GM21526 (cell line): ENCODE data around the gene NXPH3.
"Not testable (repeated sequence)": the region's sequence is repeated elsewhere in the genome, so short reads cannot be mapped to it uniquely, and the experiment has no call there.

Experiments used
- ATAC-seq: cut with Tn5 transposase; IDR thresholded peaks from one replicate; pipeline ENCODE4 v1.9.1; 2021; ENCODE audit warnings: moderate library complexity; ENCODE audit not compliant: unreplicated experiment, low FRiP score

The NXPH3 gene

DNA sequence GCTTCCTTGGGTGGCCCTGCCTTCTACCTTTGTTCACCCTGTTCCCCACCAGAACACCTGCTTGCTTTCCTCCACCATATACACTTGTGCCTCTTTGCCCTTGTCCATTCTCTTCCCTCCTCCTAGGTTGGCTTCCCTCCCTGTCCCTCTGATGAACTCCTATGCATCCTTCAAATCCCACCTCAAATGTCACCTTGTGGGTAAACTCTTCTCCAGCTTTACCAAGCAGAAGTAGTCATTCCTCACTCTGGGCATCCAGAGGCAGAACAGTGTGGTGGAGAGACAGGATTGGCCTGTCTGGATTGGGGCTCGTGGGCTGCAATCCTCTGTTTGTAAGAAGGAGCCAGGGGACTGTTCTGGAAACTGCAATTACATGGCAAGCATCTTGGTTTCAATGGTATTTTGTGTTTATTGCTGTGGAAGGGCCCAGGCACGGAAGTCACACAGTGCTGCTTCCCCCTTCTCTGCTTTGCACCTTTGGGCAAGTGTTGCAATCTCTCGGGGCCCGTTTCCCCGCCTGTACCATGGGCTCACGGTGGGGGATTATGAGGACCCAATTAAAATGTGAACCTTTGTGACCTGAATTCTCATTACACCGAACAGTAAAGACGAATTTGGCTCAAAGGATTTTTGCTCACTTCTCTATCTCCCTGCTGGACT, 21.9 kb upstream of the NXPH3 start:
- ATAC-seq: no peak

DNA sequence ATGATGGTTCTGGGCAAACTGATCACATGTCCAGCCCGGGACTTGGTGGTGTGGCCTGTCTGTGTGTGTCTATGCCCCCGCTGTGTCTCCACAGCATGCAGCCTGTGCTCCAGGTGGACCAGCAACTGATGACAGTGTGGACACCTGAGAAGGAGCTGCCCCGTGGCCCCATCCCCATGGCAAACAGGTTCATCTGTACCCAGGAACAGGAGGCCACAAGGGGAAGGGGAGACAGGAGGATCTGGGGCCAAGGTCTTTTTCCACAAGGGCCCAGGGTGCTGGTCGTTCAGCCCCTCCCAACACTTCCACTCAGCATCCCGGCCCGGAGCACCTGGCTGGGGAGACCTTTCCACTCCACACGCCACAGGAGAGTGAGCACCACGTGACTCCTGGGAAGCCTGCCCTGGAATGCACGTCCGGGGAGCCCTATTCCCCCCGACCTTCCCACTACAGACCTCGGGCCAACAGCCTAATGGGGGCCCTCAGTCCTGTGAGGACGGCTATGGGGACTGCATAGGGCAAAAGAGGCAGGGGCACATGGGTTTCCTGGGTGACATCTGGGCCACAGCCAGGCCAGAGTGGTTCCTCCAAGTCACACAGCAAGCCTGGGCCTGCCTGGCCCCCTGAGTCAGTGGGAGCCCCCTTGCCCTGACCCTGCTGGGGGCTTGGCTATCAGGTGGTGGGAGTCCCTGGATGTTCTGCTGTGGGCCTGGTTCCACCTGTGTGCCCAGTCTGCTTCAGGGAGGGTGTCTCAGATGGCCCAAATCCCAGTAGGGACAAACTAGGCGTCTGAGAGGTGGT, 20.8 kb upstream of the NXPH3 start:
- no peak for ATAC-seq

DNA sequence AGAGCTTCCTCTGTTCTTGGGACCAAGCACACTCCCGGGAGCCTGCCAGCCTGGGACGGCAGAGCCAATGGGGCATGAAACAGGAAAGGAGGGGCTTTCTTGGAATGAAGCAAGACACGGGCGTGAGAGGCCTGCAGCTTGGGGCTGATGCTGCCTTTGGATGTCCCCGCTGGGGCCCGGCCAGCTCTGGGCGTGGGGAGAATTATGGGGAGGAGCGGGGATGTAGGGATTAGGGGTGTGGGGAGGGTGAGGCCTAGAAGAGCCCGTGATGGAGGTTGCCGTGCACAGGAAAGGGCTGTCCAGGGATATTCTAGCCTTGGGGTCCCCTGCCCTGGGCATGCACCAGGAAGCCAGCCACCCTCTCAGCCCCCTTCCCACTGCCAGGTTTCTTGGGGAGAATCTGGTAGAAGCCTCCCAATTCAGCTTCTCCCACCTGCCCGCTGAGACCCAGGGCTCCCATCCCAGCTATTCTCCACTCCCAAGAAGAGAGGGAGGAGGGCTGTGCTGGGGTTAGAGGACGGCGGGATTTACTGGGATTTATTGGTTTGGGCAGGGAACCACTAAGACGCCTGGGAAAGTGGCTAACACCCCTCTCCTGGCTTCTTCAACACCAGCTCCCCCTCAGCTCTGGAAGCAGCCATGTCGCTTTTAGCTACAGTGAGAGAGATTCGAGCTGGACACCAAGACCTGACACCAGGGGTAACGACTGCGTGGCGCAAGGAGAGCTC, 20.0 kb upstream of the NXPH3 start:
- no peak for ATAC-seq

DNA sequence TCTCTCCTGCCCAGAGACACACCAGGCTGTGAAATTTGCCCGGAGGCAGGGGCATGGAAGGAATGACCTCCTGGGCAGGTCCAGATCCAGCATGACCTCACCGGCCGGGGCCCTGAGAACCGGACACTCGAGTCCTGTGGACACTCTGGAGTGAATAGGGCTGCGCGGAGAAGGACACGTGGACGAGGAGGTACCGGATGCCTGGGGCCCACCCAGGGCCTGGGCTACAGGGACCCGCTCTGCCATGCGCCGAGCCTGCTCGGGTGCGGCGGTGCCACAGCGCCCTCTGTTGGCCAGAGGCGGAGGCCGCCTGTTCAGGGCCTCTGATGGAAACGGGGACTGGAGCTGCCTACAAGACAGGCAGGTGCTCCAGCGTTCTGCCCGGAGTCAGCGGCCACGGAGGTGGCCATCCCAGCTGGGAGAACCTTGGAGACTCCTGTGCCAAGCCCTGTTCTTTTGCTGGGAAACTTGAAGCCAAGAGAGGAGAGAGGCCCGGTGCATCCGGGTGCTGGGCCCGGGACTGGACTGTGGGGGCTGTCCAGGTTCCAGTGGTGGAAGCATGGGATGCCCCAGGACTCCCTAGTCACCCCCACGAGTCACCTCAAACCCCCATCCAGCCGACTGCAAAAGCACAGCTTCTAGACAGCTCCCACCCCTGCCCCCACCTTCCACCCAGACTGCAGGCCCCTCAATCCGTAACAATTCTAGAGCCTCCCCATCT, 19.3 kb upstream of the NXPH3 start:
- ATAC-seq: no peak

DNA sequence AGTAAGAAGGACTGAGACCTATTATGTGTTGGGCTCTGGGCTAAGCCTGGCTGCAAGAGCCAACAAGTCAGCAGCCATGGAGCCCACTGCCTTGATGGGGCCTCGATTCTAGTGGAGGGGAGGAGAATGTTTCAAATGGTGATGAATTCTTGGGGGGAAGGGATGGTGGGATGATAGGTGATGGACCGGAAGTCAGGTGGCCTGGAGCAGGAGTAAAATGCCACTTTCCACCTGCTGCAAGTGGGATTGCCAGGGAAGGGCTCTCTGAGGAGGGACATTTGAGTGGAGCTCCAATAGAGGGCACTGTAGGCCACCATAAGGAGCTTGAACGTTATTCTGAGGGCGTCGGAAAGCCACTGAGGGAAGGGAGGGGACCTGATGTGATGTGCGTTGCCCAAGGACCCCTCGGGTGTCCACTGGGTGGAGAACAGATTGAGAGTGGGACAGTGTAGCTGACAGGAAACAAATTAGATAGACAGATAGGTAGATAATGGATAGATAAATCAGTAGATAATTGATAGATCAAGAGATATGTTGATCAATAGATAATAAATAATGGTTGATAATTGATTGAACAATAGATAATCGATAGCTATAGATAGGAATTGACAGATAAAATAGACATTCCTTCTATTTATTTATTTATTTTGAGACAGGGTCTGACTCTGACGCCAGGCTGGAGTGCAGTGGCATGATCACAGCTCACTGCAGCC, 18.2 kb upstream of the NXPH3 start:
- ATAC-seq: no peak

DNA sequence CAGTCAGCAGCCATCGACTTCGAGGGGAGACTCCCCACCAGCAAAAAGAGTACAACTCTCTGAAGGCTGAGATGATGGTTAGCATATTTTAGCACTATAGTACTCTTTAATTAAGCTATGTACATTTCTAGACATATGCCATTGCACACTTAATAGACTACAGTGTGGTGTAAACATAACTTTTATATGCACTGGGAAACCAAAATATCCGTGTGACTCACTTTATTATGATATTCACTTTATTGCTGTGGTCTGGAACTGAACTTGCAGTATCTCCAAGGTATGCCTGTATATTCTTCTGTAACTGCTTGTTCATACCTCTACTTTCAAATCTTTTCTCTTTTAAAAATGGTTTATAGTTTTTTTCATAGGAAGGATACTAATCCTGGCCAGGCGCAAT, 11.0 kb upstream of the NXPH3 start:
- ATAC-seq: no peak

DNA sequence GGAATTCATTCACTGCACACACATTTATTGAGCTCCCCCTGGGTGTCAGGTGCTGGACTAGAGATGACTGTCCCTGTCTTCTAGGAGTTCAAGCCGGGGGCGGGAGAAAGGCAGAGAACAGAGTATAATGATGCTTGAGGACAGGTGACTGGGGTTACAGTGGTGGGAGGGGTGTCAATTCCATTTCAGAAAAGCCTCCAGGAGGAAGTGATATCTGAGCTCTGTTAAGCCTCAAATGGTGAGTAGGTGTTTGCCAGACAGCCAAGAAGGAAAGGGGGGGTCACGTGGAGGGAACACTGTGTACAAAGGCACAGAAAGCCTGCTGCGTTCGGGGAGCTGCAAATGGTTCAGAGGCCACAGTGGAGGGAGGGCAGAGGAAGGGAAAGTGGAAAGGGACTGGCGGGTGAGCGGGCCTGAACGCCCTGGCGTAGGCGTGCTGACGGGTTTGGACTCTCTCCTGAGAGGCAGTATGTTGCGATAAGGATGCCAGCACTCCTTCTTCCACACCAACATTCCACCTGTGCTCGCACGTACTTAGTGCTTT, 9.7 kb upstream of the NXPH3 start:
- no peak for ATAC-seq

DNA sequence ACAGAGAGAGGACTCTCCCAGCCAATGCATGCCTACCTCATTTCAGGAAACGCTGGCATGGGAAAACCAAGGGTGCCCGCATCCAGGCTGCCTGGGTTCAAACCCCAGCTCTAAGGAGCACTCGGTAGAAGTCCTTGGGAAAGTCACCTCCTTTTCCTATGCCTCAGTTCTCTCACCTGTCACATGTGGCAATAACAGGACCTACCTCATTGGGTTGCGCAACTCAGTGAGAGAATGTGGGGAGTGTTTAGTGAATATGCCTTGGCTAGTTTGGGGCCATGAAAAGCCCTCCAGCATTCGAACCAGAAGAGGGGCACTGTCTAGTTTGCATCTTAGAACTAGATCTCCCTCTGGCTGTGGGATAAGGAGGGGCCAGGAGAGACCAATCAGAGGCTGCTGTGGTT, 9.0 kb upstream of the NXPH3 start:
- no peak for ATAC-seq

DNA sequence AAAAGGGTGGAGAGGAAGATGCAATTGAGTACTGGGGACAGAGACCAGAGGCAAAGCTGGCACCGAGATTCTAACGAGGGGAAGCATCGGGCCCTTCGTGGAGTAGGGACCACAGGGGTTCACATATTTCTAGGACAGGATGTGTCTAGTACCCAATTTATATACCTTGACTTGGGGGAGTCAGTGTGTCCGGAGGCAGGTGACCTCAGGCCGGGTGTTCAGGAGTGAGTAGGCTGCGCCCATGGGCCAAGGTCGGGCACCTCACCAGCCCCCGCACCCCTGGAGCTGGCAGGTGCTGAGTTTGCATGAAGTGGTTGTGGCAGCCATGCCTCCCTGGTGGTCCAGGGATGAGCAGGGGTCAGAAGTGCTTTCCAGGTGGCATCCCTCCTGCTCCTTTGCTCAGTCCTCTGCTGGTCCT, 8.6 kb upstream of the NXPH3 start:
- ATAC-seq: no peak

DNA sequence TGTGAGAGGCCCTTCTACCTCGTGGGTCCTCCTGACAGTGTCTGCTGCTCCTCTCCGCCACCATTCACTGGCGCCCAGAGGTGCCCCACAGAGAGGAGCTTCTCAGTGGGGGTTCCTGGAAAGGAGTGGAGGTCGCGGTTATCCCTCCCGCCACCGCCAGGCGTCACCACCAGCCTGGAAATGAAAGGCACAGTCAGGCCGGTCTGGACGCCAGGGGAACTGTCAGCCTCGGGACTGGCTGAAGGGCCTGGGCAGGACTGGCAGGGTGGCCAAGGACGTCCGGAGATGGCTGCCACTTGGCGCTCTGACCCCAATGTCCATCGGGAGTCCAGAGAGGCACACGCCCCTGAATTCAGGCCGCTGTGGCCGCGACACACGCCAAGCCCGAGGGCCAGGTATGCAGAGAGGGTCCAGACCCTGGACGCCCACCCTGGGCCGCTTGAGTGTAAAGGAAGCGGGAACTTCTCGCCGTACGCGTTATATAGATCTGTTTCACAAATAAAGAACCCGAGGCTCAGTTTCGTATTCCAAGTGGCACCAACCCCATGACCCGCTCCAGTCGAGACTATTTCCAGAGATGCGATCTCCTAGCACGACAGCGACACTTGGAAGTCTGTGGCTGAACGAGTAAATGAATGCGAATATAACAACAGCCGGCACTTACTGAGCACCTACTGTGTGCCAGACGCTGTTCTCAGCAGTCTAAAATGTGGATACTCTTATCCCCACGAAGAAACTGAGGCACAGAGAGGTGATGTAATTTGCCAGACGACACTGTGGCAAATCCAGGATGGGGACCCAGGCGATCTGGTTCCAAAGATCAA, 7.6 kb upstream of the NXPH3 start:
- no peak for ATAC-seq

DNA sequence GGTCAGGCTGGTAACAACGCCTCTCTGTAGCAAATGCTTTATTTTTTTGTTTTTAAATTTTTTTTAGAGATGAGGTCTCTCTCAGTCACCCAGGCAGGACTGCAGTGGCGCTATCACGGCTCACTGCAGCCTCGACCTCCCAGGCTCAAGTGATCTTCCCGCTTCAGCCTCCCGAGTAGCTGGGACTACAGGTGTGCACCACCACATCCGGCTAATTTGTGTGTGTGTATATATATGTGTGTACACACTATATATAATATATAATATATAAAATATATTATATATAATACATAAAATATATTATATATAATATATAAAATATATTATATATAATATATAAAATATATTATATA, 7.0 kb upstream of the NXPH3 start:
- ATAC-seq: not testable (repeated sequence)

DNA sequence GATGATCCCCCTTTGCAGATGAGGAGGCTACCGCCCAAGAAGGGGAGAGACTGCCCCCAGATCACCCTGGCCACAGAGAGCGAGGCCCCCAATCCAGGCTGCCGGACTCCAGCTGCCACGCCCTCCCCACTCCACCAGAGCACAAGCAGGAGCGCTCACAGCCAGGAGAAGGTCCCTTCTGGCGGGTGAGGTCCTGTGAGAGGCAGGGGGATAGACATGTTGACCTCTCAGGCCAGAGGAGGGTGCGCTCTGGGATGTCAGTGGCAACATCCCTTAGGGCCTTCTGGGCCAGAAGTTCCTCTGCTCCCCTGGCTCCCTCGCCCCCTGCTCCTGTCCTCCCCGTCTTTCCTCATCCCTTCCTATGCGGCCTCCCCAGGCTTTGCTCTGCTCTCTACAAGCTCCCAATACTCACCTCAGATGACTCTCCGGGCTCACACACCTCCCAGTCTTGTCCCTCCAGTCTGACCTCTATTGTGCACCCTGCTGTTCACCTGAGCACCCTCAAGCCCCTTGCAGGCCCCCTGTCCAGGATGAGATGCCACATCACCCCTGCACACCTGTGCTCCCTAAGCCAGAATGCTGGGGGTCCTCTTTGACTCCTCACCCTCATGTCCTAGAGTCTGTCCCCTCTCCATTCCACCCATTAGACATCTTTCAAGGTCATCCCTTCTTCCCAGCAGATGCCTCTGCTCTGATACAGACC, 5.0 kb upstream of the NXPH3 start:
- ATAC-seq: no peak

DNA sequence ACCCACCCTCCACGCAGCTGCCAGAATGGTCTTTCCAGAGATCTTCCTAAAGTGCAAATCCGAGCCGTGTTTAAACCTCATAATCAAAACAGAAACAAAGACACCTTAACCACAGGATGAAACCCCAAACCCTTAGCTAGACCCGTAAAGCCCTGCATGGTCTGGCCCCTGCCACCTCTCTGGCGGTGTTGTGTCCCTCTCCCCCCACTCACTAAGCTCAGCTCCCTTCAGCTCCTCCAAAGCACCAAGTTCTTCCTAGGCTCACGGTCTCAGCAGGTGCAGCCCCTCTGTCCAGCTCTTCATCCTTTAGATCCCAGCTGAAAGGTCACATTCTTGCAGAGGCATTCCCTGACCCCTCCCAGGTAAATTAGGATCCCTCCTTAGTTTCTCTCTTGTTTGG, 4.4 kb upstream of the NXPH3 start:
- no peak for ATAC-seq

DNA sequence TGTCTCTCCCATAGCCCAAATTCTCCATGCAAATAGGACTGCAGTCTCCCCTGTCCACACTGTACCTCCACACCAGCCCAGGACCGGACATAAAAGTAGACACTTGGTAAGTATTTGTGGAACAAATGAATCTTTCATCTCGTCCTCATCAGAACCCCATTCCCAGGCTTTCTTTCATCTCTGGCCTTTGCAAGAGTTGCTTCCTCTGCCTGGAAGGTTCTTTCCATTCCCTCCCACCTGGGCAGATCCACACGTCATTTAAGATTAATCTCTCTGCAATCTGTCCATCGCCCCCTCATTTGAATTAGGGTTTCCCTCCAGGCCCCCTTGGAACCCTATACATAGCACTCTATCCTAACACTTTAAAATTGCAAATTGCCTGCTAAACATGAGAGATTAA, 3.9 kb upstream of the NXPH3 start:
- ATAC-seq: no peak

DNA sequence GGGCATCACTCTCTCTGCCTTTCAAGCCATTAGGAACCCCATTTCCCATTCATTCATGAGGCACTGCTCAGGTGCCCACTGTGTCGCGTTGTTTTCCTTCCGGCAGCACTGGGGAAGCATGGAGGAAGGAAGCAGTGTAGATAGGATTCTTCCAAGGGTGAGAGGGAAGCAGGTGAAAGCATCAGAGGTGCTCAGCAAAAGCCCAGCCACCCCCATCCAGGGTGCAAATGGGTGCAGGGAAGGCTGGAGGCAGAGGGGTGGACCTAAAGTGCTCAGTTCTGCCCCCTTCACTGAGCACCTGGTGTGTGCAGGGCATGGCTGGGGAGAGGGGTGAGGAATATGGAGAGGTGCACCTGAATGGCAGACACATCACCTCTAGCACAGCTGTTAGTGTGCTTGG, 3.4 kb upstream of the NXPH3 start:
- no peak for ATAC-seq

DNA sequence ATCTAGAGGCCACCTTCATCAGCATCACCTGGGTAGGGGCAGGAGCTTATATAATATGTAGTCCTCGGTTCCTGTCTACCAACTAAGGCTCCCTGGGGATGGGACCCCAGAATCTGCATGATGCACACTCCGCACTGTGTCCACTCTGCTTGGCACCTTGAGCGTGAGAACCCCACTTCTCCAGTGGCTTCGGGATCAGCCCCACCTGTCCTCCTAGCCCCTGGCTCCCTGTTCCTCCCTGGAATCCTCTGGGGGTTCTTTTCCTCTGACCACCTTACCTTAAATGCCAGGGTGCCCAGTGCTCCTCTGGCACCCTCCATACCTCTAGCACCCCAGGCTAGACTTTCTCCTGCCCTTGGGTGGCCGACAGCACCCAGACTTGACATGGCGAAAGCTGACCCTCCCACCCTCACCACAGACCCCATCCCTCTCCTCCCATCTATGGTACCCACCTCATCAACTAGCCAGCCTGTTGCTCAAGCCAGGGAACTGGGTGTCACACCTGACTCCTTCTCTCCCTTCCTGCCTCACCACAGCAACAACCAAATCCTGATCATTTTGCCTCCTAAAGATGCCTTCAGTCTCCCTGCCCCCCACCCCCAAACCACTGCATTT, 2.8 kb upstream of the NXPH3 start:
- no peak for ATAC-seq

DNA sequence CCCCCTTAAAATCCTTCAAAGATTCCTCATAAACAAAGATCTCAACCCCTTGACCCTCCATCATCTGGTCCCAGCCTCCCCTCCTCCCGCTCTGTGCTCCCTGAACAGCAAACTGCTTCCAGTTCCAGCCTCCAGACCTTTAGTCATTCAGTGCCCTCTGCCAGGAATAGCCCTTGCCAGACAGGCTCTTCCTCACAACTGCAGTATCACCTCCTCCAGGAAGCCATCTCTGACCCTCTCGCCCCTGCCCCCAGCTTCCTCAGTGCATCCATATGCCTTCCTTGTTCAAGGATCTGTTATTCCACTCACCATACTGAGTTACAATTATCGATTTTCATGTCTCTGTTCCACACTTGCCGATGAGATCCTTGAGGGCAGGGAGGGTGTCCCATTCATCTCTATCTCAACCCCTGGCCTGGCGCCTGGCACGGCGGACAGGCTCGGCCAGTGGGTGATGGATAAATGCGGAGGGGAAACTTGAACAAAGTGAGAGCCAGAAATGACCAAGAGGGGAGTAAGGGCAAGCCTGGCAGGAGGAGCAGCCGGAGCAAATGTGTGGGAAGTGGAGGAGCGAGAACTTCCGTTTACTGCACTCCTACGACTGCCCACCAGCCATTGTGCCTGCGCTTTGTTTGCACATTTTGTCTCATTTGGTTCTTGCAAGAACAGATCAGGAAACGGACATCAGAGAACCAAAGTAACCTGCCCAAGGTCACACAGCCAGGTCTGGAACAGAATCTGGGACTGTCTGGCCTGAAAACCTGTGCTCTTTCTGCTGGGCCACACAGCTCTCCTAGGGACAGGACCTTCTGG, 2.0 kb upstream of the NXPH3 start:
- ATAC-seq: no peak
